HG02840 (cell line): ENCODE results near the gene MCOLN1.

Experiments used
- ATAC-seq: cut with Tn5 transposase; IDR thresholded peaks from one replicate; pipeline ENCODE4 v1.9.1; 2021; ENCODE audit warnings: mild to moderate bottlenecking, moderate library complexity, moderate number of reproducible peaks; ENCODE audit not compliant: unreplicated experiment, low FRiP score

MCOLN1 gene

DNA sequence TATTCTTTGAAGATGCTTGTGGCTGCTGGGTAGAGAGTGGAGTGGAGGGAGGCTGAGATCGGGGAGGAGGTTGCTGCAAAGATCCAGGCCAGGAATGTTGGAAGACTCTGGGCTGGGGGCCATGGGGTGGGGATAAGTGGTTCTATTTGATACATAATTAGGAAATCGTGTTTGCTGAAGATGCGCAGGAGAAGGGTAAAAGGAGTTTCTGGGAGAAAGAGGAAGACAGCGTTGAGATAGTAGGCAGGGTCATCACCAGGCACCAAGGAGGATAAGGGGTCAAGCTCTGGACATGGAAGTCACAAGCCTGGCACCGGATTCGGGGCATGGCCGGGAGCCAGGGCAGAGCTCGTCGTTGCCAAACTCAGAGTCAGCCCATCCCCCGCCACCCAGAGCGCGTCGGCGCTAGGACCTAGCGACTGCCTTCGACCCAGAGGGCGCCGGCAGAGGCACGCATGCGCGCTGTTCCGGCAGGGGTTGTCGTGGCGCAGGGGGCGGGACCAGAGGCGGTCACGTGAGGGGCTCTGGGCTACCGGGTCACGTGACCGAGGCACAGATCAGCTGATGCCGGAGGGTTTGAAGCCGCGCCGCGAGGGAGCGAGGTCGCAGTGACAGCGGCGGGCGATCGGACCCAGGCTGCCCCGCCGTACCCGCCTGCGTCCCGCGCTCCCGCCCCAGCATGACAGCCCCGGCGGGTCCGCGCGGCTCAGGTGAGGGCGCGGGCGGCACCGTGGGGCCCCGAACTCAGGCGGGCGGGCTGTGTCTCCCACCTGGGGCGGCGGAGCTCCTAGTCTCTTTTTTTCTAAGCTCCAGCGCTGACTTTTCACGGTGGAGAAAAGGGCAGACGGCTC, at the start of gene MCOLN1:
Gene MCOLN1, plus strand, starts transcription at position 553 of the 851 bp plus-strand sequence. Its CDS starts 127 bp downstream, at position 680.
- ATAC-seq = peak; percentile 90

DNA sequence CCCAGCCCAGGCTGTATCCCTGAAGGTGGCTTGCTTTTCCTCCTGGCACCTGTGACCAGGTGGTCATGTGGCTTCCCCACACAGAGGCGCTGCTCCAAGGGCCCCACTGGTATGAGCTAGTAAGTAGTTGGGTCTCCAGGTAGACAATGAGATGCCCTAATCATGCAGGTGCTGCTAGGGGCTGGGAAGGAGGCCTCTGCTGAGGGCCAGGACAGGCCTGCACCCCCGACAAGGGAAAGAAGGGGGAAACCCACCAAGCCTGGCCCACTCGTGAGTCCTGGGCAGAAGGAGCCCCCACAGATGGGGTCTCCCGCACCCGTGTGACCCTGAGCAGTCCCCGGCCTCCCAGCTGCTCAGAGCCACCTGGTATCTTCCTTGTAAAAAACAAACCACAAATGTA, 46.8 kb upstream of the MCOLN1 start:
- ATAC-seq = no peak

DNA sequence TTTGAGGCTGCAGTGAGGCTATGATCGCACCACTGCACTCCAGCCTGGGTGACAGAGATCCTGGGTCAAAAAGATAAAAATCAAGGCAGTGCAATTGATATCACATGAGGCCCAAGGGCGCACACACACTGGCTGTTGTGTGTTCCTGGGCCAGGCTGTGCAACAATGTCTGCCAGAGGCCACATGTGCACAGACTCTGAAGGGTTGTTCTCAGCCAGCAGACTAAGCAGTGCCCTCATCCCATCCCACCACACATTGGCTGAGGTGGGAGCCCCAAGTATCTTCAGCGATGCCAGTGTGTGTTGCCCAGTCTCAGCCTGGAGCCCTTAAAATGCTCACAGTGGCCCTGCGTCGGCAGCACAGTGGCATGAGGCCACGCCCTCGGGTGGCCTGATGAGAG, 46.2 kb upstream of the MCOLN1 start:
- ATAC-seq = no peak

DNA sequence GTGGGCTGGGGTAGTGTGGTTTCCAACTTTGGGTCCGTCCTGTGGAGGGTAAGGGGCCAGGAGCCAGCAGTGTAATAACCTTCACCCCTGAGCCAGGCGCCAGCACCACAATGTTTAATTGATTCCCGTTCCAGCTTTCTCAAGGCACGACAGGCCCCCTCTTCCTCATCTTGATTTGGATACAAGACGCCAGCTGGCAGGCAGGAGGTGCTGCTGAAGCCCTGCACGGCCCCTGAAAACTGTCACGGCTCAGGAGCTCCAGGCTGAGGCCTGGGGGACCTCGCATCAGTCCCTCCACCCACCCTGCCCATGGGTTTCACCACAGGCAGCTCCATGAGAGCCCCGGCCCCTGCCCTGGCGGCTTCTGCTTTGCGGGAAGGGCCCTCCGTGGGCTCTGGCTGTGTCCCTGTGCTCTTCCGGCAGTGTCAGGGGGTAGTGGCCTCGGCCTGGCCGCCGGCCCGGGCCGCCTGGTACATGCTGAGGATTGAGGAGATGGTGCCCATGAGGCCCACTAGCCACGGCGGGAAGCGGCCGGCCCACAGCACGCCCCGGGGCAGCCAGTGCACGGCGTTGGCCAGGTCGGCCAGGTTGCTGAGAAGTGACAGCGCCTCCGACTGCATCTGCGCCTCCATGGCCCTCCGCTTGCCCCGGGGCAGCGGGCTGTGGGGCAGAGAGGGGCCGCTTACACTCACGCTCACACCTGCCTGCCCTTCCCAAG, 45.5 kb upstream of the MCOLN1 start:
- no peak for ATAC-seq

DNA sequence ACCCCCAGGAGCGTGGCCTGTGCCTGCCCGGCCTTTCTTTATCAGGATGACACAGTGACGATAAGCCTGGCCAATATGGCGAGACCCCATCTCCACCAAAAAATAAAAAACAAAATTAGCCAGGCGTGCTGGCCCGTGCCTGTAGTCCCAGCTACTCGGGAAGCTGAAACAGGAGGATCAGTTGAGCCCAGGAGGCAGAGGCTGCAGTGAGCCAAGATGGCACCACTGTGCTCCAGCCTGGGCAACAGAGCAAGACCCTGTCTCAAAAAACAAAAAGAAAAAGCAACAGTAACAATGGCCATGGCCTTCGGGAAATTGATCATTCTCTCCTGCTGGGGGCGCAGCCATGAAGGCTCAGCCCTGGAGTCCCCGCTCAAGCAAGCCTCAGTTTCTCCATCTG, 44.7 kb upstream of the MCOLN1 start:
- ATAC-seq = no peak

DNA sequence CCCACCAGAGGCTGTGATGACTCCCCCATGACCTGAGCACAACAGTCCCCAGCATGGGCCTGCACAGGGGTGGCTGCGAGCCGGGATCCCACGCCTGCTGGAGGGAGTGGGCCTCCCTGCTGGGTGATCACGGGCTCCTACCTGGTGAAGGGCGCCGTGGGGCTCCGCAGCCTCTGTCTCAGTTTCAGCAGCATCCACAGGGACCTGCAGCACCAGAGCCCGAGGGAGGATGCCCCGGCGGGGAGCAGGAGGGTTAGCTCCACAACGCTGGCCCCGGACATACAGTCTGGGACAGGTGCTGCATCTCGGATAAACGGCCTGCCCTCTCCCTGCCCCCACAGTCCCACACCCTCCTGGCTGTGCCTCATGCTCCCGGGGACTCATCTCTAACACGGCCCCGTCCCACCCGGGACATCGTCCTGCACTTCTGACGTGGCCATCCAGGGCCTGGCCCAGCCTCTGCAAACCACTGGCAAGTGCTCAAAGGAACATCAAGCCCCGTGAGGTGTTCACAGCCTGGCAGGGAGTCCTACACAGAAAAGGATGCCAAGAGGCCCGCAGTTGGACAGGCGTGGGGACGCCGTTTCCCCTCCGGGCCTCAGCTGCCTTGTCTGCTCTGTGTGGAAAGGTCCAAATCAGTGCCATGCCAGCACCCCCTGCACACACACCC, 44.1 kb upstream of the MCOLN1 start:
- no peak for ATAC-seq

DNA sequence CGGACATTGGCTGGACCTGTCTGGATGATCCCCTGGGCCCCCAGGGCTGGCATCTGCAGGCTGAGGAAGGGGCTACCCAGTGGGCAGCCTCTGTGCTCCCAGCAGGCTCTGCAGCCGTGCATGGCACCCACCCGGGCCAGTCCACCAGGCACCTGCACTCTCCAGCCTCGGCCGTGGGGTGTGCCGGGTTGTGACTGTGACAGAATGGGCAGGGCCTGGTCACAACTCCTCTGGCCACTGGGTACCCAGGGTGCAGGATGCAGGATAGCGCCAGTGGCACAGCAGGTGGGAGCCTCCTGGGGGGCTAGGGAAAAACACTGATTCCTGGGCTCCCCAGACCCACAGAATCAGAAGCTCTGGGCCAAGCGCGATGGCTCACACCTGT, 43.6 kb upstream of the MCOLN1 start:
- ATAC-seq = no peak

DNA sequence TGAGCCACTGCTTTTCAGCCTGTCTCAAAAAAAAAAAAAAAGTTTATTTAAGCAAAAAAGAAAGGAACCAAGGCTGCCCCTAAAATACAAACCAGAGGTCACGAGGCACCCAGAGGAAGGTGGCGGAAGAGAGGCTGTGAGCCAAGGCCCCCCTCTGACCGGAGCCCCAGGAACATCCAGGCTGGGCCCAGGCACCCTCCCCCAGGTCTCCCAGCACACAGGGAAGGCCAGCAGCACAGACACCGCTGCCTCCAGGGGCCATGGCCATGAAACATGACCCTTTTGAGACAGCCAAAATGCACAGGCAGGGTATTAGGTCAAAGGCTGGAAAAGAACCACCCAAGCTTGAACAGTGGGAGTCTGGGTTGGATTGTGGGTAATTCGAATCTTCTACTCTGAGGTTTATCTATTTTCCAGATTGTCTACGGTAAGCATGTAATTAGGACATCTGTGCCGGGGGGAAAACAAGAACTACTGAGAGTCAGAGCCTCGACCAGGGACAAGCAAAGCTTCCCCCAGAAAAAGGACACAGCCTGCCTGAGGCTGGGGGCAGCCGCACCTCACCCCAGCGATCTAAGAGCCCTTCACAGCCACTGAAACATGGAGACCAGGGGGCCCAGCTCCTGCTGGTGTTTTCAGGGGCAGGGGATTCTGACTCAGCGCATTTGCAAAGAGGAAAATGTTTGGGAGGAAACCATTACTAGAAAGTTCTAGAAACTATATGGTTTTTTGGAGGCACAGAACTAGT, 42.0 kb upstream of the MCOLN1 start:
- ATAC-seq = no peak

DNA sequence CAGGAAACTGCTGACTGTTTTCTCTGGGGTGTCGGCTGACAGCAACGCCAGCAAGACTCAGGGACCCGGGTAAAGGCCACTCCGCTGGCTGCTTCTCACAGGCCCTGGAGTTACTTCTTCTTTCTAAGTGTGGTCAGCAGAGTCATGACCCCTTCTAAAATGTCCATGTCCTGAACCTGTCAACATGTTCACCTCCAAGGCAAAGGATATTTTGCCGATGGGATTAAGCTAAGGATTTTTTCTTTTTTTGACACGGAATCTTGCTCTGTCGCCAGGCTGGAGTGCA, 41.5 kb upstream of the MCOLN1 start:
- ATAC-seq = no peak

DNA sequence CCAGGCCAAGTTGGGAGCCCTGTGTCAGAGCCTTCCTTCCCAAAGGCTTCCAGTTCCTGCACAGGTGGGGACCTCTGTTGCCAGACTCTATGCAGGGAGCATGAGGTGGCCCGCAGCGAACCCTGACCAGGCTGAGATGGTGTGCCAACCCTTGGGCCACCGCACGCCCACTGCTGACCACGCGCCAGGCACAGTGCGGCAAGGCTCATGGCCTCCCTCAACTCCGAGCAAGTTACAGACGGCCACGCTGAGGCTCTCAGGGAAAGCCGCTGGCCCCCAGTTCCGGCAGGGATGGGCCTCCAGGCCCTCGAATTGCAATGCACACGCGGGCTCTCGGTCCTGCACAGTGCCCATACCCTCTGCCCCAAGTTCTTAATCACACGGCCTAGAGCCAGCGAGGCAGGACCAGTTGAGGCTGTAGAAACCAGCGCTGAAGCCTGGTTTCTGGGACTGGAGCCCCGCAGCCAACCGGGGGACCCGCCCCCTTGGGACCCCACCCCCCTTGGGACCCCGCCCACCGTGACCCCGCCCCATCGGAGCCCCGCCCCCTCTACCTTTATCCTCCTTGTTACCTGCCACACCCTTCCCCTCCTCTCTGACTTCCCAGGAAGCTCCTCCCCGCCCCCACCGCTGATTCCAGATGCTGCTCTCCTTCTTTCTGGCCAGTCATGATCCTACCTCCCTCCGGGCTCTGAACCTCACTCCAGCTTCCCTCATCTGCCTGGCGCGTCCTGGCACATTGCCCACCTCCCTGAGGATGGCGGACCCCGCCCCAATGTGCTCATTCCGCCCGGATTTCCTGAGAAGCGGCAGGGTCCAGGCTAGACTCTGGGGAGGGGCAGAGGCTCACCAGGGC, 39.6 kb upstream of the MCOLN1 start:
- ATAC-seq = no peak

DNA sequence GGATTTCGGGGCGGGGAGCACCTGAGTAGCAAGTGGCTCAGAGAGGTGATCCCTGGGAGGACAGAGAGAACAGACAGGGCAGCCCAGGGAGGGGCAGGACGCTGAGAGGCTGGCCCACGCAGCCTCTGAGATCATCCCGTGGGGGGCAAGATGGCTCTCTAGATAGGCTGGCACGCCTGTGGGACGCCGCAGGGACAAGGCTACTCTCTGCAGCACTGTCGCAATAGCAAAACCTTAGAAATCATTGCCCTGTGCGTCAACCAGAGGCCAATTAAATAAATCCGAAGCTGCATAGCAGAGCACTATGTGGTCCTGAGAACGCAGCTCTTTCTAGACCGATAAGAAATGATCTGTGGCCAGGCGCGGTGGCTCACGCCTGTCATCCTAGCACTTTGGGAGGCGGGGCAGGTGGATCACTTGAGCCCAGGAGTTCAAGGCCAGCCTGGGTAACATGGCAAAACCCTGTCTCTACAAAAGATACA, 38.7 kb upstream of the MCOLN1 start:
- ATAC-seq = no peak

DNA sequence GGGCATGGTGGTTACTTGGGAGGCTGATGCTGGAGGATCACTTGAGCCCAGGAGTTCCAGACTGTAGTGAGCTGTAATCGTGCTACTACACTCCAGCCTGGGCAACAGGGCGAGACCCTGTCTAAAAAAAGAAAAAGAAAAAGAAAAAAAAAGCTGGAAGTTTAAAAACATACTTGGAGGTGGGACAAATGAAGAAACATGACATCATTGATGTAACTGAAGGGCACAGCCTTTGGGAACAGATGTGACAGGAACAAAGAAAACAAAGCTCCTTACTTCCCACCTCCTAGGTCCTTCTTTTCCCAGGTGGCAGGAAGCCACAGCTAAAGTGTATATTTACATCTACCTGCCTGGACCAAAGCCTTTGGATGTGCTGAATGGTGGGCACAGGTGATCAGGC, 35.5 kb upstream of the MCOLN1 start:
- no peak for ATAC-seq

DNA sequence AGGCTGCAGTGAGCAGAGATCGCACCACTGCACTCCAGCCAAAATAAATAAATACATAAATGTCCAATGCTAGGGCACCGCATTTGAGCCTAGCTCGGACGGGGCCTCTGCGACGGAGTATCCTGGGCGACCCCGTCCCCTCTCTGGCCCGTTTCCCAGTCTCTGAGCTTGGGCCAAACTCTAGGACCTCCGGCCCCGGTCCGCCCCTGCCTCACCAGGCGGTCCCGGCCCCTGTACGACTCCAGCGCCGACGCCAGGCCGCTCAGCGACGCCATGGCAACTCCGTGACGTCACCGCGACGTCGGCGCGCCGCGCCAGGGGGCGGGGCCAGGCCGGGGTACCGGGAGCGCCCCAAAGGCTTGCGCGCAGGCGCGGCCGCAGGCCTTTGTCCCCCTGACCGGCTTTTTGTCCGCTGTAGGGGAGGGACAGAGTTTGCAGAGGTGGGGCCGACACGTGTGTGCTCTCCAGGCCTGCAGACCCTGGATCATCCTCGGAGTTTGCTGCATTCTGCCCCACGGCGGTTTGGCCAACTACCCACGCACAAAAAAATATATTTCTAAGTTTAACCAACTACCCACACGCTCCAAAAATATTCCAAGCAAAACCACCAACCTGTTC, 33.6 kb upstream of the MCOLN1 start, which contains the start of gene PEX11G:
Gene PEX11G, minus strand, starts transcription at position 300 of the 618 bp plus-strand sequence. Its CDS starts 25 bp downstream, at position 275.
- peak; percentile 63 for ATAC-seq

DNA sequence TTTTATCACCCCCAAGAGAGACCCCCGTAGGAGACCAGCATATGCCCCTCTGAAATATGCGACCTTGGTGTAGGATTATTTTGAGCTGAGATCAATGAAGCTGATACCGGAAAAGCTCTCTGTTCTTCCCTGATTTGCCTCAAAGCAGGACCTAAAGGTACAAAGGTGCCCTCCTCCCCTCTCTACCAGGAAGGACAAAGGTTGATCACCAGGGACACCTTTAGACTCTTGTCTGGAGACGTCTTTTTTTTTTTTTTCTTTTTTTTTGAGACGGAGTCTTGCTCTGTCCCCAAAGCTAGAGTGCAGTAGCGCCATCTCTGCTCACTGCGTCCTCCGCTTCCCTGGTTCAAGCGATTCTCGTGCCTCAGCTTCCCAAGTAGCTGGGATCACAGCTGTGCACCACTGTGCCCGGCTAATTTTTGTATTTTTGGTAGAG, 32.8 kb upstream of the MCOLN1 start:
- no peak for ATAC-seq

DNA sequence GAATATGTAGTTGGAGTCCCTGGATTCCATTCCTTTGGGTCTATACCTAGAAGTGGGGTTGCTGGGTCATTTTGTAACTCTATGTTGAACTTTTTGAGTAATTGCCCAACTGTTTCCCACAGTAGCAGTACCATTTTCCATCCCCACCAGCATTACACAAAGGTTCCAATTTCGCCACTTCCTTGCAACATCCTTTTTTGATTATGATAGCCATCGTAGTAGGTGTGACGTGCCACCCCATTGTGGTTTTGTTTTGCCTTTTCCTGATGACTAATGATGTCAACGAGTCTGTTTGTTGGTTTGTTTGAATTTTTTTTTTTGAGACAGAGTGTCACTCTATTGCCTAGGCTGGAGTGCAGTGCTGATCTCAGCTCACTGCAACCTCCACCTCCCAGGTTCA, 30.3 kb upstream of the MCOLN1 start:
- ATAC-seq = no peak

DNA sequence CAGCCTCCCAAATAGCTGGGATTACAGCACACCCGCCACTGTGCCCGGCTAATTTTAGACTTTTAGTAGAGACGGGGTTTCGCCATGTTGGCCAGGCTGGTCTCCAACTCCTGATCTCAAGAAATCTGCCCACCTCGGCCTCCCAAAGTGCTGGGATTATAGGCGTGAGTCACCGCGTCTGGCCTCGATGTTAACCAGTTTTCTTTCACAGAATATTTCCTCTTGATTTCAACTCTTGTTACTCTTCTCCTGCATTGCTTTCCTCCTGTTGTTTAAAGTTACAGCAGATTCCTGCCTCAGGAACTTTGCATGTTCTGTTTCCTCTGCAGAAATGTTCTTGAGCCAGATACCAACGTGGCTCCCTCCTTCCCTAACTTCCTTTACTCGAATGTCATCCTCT, 29.9 kb upstream of the MCOLN1 start:
- ATAC-seq = no peak

DNA sequence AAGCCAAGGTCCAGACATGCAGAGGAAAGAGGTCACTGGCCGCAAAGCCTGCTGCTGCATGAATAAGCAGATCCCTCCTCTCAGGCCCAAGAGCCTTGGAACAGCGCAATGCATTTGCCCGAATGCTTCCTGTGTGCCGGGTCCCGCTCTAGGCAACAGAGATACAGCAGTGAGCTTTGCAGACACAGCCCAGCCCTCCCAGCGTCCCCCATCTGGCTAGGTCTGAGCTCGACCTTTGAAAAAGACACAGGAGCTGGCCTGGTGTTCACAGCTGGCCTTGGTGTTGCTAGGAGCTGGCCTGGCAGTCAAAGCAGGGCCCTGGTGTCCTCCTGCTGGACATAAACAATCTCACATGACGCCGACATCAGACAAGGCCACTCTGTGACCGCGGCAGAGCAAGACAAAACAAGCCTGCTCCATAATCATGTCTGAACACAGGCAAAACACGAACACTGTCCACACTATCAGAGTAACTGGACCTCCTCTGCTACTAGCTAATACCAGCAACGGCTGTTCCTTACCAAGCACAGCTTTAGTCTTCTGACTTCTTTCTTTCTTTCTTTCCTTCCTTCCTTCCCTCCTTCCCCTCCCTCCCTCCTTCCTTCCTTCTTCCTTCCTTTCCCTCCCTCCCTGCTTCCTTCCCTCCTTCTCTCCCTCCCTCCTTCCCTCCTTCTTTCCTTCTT, 27.9 kb upstream of the MCOLN1 start:
- no peak for ATAC-seq

DNA sequence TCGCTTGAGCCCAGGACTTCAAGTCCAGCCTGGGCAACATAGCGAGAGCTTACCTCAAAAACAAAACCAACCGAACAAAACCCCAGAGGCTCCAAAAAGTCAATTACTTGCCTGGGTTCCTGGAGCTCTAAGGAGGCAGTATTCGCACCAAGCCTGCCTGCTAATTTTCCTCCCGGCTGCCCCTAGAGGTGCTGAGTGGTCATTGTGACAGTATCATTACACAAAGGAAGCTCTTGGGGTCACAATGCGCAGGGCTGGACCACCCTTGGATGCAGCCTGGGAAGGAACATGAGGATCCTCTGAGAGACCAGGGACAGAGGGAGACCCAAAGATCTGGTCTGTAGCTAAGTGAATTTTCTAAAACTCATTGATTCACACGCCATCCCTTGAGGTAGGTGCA, 25.1 kb upstream of the MCOLN1 start:
- no peak for ATAC-seq
